Measurements from ENCODE around the gene ELN. TPM values are rescaled to one million over a fixed set of nuclear protein-coding genes. Genes with fewer than 3 reads are reported as not detected.

ELN gene
- total and polyA plus RNA-seq, 2 donors (not counting 3 experiments of a cell fraction or from before 2014, with no cell fraction given), result 1.7 to 2.6 TPM

DNA sequence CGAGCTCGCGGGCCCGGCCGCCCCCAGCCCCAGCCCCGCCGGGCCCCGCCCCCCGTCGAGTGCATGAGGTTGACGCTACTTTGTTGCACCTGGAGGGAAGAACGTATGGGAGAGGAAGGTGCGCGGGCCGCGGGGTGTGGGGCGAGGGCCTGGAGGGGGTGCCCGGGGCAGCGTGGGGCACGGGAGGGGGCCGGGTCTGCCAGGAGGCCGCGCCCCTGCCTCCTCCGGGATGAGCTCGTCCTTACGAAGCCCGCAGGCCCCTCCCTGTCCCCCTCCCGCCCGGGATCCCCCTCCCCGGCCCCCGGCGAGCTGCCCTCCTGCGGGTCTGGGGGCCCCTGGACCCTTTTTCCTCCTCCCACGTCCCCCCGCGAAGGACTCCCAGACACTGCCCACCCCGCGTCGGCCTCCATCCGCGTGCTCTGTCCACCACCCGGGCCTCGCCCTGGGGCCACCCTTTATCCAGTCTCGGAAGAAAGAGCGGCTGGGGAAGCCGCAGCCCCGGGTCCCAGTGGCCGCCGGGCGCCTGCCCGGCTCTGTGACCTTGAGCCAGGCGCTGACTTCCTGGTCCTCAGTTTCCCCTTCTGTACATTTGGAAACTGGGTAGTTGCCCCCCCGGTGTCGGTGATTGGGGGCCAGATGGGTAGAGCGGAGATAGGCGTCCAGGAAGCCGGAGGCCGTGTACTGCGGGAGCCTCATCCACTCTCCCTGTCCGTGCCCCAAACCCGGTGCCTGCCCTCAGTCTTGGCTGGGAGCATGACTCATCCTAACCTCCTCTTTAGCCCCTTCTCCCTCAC, 56.2 kb downstream of the ELN start:
- Histone ChIP-seq H3K9me1 (replicated peaks; ENCODE audit: control insufficient read depth, extremely low read depth, insufficient read depth, low read length) (no peaks in the 10 kb centered on the region), H3K27ac (ENCODE audit: insufficient read depth, low read depth, low read length) (peak overlapping the region; percentile 83), H3K27me3 (ENCODE audit: control insufficient read depth in 2 of 2, insufficient read depth in 2 of 2, low read length in 2 of 2) (no peaks in the 10 kb centered on the region), H4K20me1 (replicated peaks; ENCODE audit: control insufficient read depth, extremely low read depth, insufficient read depth, low read length) (no peaks in the 10 kb centered on the region), H2AFZ (ENCODE audit: low read depth, low read length) (peak overlapping the region; percentile 39), H3K79me2 (ENCODE audit: control insufficient read depth, insufficient read depth, low read length) (peaks cover 8% of the 10 kb centered on the region), H3K36me3 (ENCODE audit: control insufficient read depth in 2 of 2, extremely low read depth in 1 of 2, insufficient read depth in 2 of 2, low read length in 2 of 2) (peaks cover 3 to 5% of the 10 kb centered on the region in 2 experiments), H3K9ac (replicated peaks; ENCODE audit: extremely low read depth, insufficient read depth, low read length) (peak overlapping the region; percentile 80), H3K4me3 (replicated peaks in 1 of 3; ENCODE audit: insufficient read depth in 1 of 3, low read depth in 1 of 3, low read length in 3 of 3) (peak overlapping the region; percentile 67 to 84 (median 80)), H3K4me1 (ENCODE audit: control insufficient read depth, extremely low read depth, insufficient read depth, low read length) (peaks cover 17% of the 10 kb centered on the region), H3K4me2 (ENCODE audit: insufficient read depth, low read length) (peak overlapping the region; percentile 83), H3K9me3 (replicated peaks; ENCODE audit: control insufficient read depth, insufficient read depth, low read length) (no peaks in the 10 kb centered on the region)
- peak; percentile 69 for FAIRE-seq
- BruUV-seq (replicated peaks), result TSS peak; percentile 21
- ChIA-PET CTCF (interaction anchor here (0.6 to 1.8 kb wide), 14 partner anchors 9 to 317 kb away, joined by 3 to 18 read pairs (median 3); partner anchors contain the start of gene EIF4H), POLR2A (interaction anchor here (0.7 to 1.3 kb wide), 2 partner anchors 10 to 32 kb away, joined by 3 to 6 read pairs; no protein-coding TSS in a partner anchor)
- TF ChIP-seq FOS (IDR thresholded peaks at IDR 0.05; ENCODE audit: borderline replicate concordance, insufficient read depth, low read length) (peak; percentile 42), JUN (IDR thresholded peaks at IDR 0.05; ENCODE audit: borderline replicate concordance, insufficient read depth, insufficient read length, low read depth) (no peak), POLR2A (IDR thresholded peaks at IDR 0.05; ENCODE audit: low read depth, low read length) (peak; percentile 27), POLR2AphosphoS5 (IDR thresholded peaks at IDR 0.05; ENCODE audit: insufficient read depth, low read depth, low read length) (peak; percentile 13), GATA2 (IDR thresholded peaks at IDR 0.05; ENCODE audit: insufficient read depth, insufficient read length, low read depth, low read length) (no peak)
- TF ChIP-seq, protein P1, sequence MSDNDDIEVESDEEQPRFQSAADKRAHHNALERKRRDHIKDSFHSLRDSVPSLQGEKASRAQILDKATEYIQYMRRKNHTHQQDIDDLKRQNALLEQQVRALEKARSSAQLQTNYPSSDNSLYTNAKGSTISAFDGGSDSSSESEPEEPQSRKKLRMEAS (IDR thresholded peaks at IDR 0.05; ENCODE audit: insufficient read depth, insufficient read length), result no peak
- intact Hi-C loops (cut with micrococcal nuclease), result loop anchor here (1.0 to 5.0 kb wide), 3 partner anchors 9 to 93 kb away; no protein-coding TSS in a partner anchor
- dilution Hi-C loops (cut with MboI; ENCODE audit: extremely low pct_ligation_motif_present, low sequenced_read_pairs), result no loop called here
- peak; percentile 36 for DNase-seq (ENCODE audit: low read depth, low spot score)

All from endothelial cell of umbilical vein (primary cell).